Fibroblast of lung (primary cell): ENCODE results near the gene USP11. TPM values are rescaled to one million over a fixed set of nuclear protein-coding genes. Genes with fewer than 3 reads are reported as not detected.

ENCODE experiments used
- DNase-seq, 2 donors: peaks; one replicate each; pipeline versions ENCODE4 v3.0.0 to v3.0.0-alpha.2; 2010; ENCODE audit warnings: low read depth in 2 of 2
- H2AFZ ChIP-seq: 2 replicates; pipeline ENCODE4 v1.5.1; 2012; ENCODE audit warnings: low read length, control low read depth, inconsistent platforms
- H3K27ac ChIP-seq: 2 replicates; pipeline ENCODE4 v1.5.1; 2011; ENCODE audit warnings: low read length, control low read depth; ENCODE audit not compliant: insufficient read depth
- H3K27me3 ChIP-seq: 2 replicates; pipeline ENCODE4 v1.5.1; 2011; ENCODE audit warnings: mild to moderate bottlenecking, low read length; ENCODE audit not compliant: control insufficient read depth, insufficient read depth
- H3K36me3 ChIP-seq: 2 replicates; pipeline ENCODE4 v1.5.1; 2011; ENCODE audit warnings: low read length; ENCODE audit not compliant: control insufficient read depth, insufficient read depth
- H3K4me1 ChIP-seq: 2 replicates; pipeline ENCODE4 v1.5.1; 2011; ENCODE audit warnings: low read length; ENCODE audit not compliant: control insufficient read depth, insufficient read depth; ENCODE audit errors: extremely low read depth
- H3K4me2 ChIP-seq: 2 replicates; pipeline ENCODE4 v1.5.1; 2011; ENCODE audit warnings: low read length, control low read depth; ENCODE audit not compliant: insufficient read depth; ENCODE audit errors: extremely low read depth
- H3K4me3 ChIP-seq, 4 experiments: fragments of 200-600 bp in 1 of 4; sonication (generic) in 1 of 4; replicated peaks in 1 of 4; 2 replicates each; pipeline ENCODE4 v1.5.1; 2011 to 2016; ENCODE audit warnings: low read length in 4 of 4, low read depth in 3 of 4, mild to moderate bottlenecking in 3 of 4, control low read depth in 2 of 4, inconsistent platforms in 1 of 4, mixed read lengths in 1 of 4; ENCODE audit not compliant: insufficient read depth in 1 of 4; ENCODE audit errors: control extremely low read depth in 1 of 4
- H3K79me2 ChIP-seq: 2 replicates; pipeline ENCODE4 v1.5.1; 2012; ENCODE audit warnings: mild to moderate bottlenecking, low read length, inconsistent platforms; ENCODE audit not compliant: control insufficient read depth, insufficient read depth
- H3K9ac ChIP-seq: 2 replicates; pipeline ENCODE4 v1.5.1; 2011; ENCODE audit warnings: mild to moderate bottlenecking, low read length, control low read depth; ENCODE audit not compliant: insufficient read depth
- H3K9me3 ChIP-seq: 2 replicates; pipeline ENCODE4 v1.5.1; 2012; ENCODE audit warnings: low read depth, low read length; ENCODE audit not compliant: control insufficient read depth, insufficient read depth
- H4K20me1 ChIP-seq: 2 replicates; pipeline ENCODE4 v1.5.1; 2011; ENCODE audit warnings: low read length; ENCODE audit not compliant: control insufficient read depth, insufficient read depth; ENCODE audit errors: extremely low read depth
- EZH2 ChIP-seq: IDR thresholded peaks from 2 replicates; pipeline ENCODE4 v1.5.1; 2012; ENCODE audit warnings: low read length, control low read depth, mild to moderate bottlenecking; ENCODE audit errors: missing control alignments
- polyA plus RNA-seq, 2 donors: library from polyadenylated mRNA; depleted of rRNA in 1 of 2; stranded (reverse) in 1 of 2; unstranded in 1 of 2; fragments of >200 nt; gene quantifications; 2 replicates each; pipeline ENCODE4 v1.2.1, GENCODE V29; 2011 to 2012; ENCODE audit warnings: missing spikeins in 1 of 2
- total RNA-seq: library from RNA; depleted of rRNA; stranded (reverse); fragments of >200 nt; gene quantifications from 2 replicates; pipeline ENCODE4 v1.2.1, GENCODE V29; 2014
- TF ChIP-seq, protein P1 (sequence below), 2 donors: IDR thresholded peaks in 1 of 2; conservative IDR thresholded peaks in 1 of 2; 1 replicate in 1 of 2; 2 replicates in 1 of 2; pipeline ENCODE4 v1.5.1; 2011 to 2012; ENCODE audit warnings: low read length in 2 of 2, control low read depth in 1 of 2, inconsistent platforms in 1 of 2, low read depth in 1 of 2, mild to moderate bottlenecking in 1 of 2

USP11 gene
- total and polyA plus RNA-seq, 2 donors (not counting 1 experiment from before 2014, with no cell fraction given), result 24.6 to 47.9 TPM

- no peak for DNase-seq
- Histone ChIP-seq H3K36me3 (peaks cover 7% of the 10 kb centered on the region), H3K4me3 (no peak overlapping the region), H3K79me2 (no peaks in the 10 kb centered on the region), H3K27me3 (no peaks in the 10 kb centered on the region), H3K4me1 (no peaks in the 10 kb centered on the region), H3K9me3 (no peaks in the 10 kb centered on the region), H4K20me1 (no peaks in the 10 kb centered on the region), H3K4me2 (no peak overlapping the region), H3K9ac (no peak overlapping the region), H3K27ac (no peak overlapping the region), H2AFZ (no peak overlapping the region)
- TF ChIP-seq, protein P1, sequence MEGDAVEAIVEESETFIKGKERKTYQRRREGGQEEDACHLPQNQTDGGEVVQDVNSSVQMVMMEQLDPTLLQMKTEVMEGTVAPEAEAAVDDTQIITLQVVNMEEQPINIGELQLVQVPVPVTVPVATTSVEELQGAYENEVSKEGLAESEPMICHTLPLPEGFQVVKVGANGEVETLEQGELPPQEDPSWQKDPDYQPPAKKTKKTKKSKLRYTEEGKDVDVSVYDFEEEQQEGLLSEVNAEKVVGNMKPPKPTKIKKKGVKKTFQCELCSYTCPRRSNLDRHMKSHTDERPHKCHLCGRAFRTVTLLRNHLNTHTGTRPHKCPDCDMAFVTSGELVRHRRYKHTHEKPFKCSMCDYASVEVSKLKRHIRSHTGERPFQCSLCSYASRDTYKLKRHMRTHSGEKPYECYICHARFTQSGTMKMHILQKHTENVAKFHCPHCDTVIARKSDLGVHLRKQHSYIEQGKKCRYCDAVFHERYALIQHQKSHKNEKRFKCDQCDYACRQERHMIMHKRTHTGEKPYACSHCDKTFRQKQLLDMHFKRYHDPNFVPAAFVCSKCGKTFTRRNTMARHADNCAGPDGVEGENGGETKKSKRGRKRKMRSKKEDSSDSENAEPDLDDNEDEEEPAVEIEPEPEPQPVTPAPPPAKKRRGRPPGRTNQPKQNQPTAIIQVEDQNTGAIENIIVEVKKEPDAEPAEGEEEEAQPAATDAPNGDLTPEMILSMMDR (conservative IDR thresholded peaks at IDR 0.05 in 1 of 2, IDR thresholded peaks at IDR 0.05 in 1 of 2; ENCODE audit: low read depth in 1 of 2, low read length in 2 of 2), result no peak
- TF ChIP-seq EZH2, result no peak
Observed at GRCh38 chrX:47244676-47245075, 11.9 kb downstream of the USP11 start.

DNA sequence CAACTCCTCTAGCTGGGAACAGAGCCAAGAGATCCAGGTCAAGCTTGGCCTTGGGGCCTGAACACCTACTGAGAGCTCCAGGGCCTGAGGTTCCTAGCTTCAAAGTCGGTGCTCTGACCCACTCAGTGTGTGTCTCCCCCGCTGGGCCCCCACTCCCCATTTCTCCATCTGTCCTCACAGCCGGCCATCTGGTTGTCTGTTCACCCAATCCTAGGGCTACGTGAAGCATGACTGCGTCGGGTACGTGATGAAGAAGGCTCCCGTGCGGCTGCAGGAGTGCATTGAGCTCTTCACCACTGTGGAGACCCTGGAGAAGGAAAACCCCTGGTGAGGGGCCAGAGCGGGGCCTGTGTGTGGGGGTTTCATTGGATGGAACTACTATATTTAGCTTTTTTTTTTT, 12.3 kb downstream of the USP11 start:
- no peaks in the 10 kb centered on the region for H3K4me1 ChIP-seq
- H3K36me3 ChIP-seq, result peaks cover 5% of the 10 kb centered on the region
- no peaks in the 10 kb centered on the region for H4K20me1 ChIP-seq
- H3K9ac ChIP-seq, result no peak overlapping the region
- no peaks in the 10 kb centered on the region for H3K9me3 ChIP-seq
- DNase-seq, result no peak
- no peak overlapping the region for H3K4me3 ChIP-seq
- H3K4me2 ChIP-seq, result no peak overlapping the region
- no peaks in the 10 kb centered on the region for H3K79me2 ChIP-seq
- TF ChIP-seq EZH2, result no peak
- TF ChIP-seq, protein P1 (conservative IDR thresholded peaks at IDR 0.05 in 1 of 2, IDR thresholded peaks at IDR 0.05 in 1 of 2; ENCODE audit: low read depth in 1 of 2, low read length in 2 of 2), result no peak
- no peak overlapping the region for H2AFZ ChIP-seq
- no peak overlapping the region for H3K27ac ChIP-seq
- no peaks in the 10 kb centered on the region for H3K27me3 ChIP-seq

DNA sequence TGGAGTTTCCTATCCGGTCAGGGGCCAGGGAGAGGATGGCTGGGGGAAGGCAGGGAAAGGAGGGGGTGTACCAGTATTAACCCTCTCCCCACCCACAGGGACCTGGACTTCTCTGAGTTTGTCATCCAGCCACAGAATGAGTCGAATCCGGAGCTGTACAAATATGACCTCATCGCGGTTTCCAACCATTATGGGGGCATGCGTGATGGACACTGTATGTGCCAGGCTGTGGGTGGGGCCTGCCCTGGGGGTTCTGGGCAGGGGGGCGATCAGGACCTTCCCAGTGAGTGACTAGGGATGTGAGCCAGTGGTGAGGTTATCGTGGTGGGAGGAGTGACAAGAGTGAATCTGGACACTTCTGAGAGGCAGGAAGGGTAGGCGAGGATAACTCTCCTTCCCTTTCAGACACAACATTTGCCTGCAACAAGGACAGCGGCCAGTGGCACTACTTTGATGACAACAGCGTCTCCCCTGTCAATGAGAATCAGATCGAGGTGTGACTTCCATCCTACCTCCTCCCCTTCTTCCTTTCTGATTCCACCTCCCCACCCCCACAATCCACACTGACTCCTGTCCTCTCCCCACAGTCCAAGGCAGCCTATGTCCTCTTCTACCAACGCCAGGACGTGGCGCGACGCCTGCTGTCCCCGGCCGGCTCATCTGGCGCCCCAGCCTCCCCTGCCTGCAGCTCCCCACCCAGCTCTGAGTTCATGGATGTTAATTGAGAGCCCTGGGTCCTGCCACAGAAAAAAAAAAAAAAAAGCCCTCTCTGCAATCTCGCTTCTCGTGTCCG, 14.6 kb downstream of the USP11 start:
- Histone ChIP-seq H3K9ac (no peak overlapping the region), H3K27ac (no peak overlapping the region), H3K27me3 (no peaks in the 10 kb centered on the region)

More for the DNA sequence above, 14.6 kb downstream of the USP11 start:
- H3K36me3 ChIP-seq, result peaks cover 2% of the 10 kb centered on the region
- H3K9me3 ChIP-seq, result no peaks in the 10 kb centered on the region
- peak; percentile 55 to 75 for DNase-seq
- no peaks in the 10 kb centered on the region for H3K4me1 ChIP-seq
- H3K4me3 ChIP-seq, result no peak overlapping the region
- no peaks in the 10 kb centered on the region for H4K20me1 ChIP-seq
- no peak overlapping the region for H2AFZ ChIP-seq
- H3K4me2 ChIP-seq, result no peak overlapping the region
- no peaks in the 10 kb centered on the region for H3K79me2 ChIP-seq
- no peak for TF ChIP-seq EZH2
- TF ChIP-seq, protein P1 (conservative IDR thresholded peaks at IDR 0.05 in 1 of 2, IDR thresholded peaks at IDR 0.05 in 1 of 2; ENCODE audit: low read depth in 1 of 2, low read length in 2 of 2), result no peak
